GM23338 (cell line): Measurements from ENCODE around the gene RAB6A.

Experiments used
- CREB1 ChIP-seq: fragments of 250-450 bp; sonication (Bioruptor Pico); IDR thresholded peaks from 2 replicates; pipeline ENCODE4 v1.5.0; 2020; ENCODE audit warnings: low read depth, mild to moderate bottlenecking, moderate library complexity
- CTCF ChIP-seq, 2 experiments: fragments of 200-600 bp in 1 of 2; sonication (generic) in 1 of 2; conservative IDR thresholded peaks; 2 replicates each; pipeline versions ENCODE4 v1.5.1 to v1.6.1; 2016 to 2017; ENCODE audit warnings: antibody characterized with exemption in 2 of 2, low read depth in 2 of 2, mild to moderate bottlenecking in 2 of 2, moderate library complexity in 1 of 2
- EZH2 ChIP-seq: fragments of 200-600 bp; sonication (generic); IDR thresholded peaks from one replicate; pipeline ENCODE4 v1.8.0; 2017; ENCODE audit warnings: antibody characterized with exemption, mild to moderate bottlenecking, low read depth; ENCODE audit not compliant: unreplicated experiment
- EZH2phosphoT487 ChIP-seq: fragments of 200-600 bp; sonication (generic); IDR thresholded peaks from one replicate; pipeline ENCODE4 v1.8.1; 2018; ENCODE audit warnings: antibody characterized with exemption; ENCODE audit not compliant: unreplicated experiment
- JUNB ChIP-seq: IDR thresholded peaks from one replicate; pipeline ENCODE4 v1.6.1; 2016; ENCODE audit warnings: antibody characterized with exemption; ENCODE audit not compliant: unreplicated experiment
- POLR2AphosphoS5 ChIP-seq: IDR thresholded peaks from 2 replicates; pipeline ENCODE4 v1.6.1; 2016; ENCODE audit warnings: antibody characterized with exemption, low read depth
- REST ChIP-seq: IDR thresholded peaks from one replicate; pipeline ENCODE4 v1.6.1; 2018; ENCODE audit warnings: antibody characterized with exemption; ENCODE audit not compliant: unreplicated experiment

GRCh38 chr11:73637012-73637411 is 123.9 kb downstream of the RAB6A start:
- TF ChIP-seq POLR2AphosphoS5 (no peak), CTCF (conservative IDR thresholded peaks at IDR 0.05; ENCODE audit: low read depth in 2 of 2) (no peak), EZH2 (no peak), JUNB (no peak), REST (no peak), EZH2phosphoT487 (no peak), CREB1 (CRISPR knock-in tag) (no peak)
